MM.1S (cell line): ENCODE measurements around the gene GLUD1.
"Not testable (repeated sequence)": the region's sequence is repeated elsewhere in the genome, so short reads cannot be mapped to it uniquely, and the experiment has no call there.

Experiments
- CTCF ChIP-seq: fragments of 300-600 bp; sonication (generic); IDR thresholded peaks from 2 replicates; pipeline ENCODE4 v1.5.1; 2016; ENCODE audit warnings: antibody characterized with exemption, low read length, mixed read lengths
- EZH2 ChIP-seq: fragments of 300-600 bp; sonication (generic); optimal IDR thresholded peaks from 2 replicates; pipeline ENCODE3; 2017; ENCODE audit warnings: low read depth, mild to moderate bottlenecking, antibody characterized with exemption, low read length, mixed read lengths
- EZH2phosphoT487 ChIP-seq: fragments of 300-600 bp; sonication (generic); IDR thresholded peaks from 2 replicates; pipeline ENCODE4 v1.6.1; 2018; ENCODE audit warnings: antibody characterized with exemption, low read length

- TF ChIP-seq EZH2, CTCF, EZH2phosphoT487: not testable (repeated sequence)
Measured at GRCh38 chr10:87134440-87134839, 39.8 kb upstream of the GLUD1 start.
